Fibroblast of the conjunctiva (primary cell): Measurements from ENCODE around the gene PRLR.

Experiments
- DNase-seq: peaks from one replicate; pipeline ENCODE4 v3.0.0-alpha.2; 2010; ENCODE audit warnings: low read depth

The PRLR gene

DNA sequence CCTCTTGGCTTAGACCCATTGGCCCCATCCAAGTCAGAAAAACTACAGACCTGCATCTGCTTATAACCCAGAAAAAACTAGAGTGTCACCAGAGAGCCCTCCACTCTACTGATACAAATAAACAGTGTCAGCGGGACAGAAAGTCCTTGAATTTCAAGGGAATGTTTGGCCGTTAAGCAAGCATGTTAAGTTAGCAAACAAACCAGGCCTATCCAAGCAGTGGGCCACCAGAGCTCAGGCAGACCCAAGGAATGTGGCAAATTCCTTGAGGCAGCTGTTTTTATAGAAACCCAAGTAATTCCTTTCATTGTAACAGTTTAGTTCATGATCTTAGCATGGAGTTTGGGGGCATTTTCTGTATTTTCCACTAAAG, 70.9 kb downstream of the PRLR start:
- no peak for DNase-seq

- no peak for DNase-seq
Observed at GRCh38 chr5:35158622-35159369, 71.5 kb downstream of the PRLR start.

DNA sequence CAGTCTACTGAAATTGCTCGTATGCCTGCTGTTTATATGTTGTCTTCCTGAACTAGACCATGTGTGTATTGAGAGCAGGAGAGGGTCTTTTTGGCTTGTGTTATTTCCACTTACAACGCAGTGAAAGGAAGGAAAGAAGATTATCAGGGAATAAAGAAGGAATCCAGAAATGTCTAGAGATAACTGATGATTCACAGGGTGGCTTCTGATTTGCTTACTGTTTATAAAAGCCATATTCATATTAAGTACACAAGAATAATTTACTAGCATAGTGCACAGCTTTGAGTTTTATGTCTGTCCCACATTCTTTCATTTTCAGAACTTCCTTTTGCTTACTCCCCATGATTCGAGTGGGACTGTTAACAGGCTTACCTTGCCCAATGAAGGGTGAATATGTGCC, 72.1 kb downstream of the PRLR start:
- no peak for DNase-seq

DNA sequence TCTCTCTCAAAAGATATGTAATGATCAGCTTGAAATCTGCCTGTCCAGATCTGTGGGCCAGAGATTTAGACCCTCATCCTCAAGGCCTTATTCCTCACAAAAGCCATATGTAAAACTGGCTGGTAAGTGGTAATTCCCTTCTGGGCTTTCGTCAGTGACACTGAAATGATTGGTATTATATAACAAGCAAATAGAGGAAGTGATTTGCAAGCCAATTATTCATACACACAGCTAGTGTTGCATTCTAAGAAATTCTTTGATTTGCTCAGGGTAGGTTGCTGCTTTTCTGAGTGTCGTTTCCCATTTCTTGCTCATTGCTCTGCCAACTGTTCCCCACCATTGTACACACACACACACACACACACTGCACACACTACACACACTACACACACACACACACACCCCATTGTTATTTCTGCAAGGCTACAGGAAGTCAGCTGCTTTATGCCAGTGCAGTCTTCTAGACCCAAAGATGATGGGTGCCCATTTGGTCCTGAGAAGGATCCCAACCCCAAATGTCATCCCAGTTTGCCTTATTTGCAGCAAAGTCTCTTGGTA, 76.8 kb downstream of the PRLR start:
- DNase-seq = no peak

DNA sequence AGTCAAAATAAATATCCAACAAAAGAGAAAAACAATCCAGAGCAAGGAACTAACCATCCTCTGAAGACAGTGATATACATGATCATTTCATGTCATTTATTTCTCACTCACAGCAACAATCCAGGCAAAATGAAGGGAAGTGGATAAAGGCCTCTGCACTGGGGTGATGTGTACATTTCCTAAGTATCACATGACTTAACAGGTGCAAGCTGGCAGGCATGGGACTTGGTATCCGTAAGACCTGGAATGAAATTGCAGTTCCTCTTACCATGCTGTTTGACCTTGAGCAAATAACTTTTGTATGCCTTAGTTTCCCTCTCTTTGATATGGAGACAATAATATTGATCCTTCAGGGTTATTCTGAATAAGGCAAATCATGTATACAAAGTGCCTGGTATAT, 77.6 kb downstream of the PRLR start:
- DNase-seq = no peak

DNA sequence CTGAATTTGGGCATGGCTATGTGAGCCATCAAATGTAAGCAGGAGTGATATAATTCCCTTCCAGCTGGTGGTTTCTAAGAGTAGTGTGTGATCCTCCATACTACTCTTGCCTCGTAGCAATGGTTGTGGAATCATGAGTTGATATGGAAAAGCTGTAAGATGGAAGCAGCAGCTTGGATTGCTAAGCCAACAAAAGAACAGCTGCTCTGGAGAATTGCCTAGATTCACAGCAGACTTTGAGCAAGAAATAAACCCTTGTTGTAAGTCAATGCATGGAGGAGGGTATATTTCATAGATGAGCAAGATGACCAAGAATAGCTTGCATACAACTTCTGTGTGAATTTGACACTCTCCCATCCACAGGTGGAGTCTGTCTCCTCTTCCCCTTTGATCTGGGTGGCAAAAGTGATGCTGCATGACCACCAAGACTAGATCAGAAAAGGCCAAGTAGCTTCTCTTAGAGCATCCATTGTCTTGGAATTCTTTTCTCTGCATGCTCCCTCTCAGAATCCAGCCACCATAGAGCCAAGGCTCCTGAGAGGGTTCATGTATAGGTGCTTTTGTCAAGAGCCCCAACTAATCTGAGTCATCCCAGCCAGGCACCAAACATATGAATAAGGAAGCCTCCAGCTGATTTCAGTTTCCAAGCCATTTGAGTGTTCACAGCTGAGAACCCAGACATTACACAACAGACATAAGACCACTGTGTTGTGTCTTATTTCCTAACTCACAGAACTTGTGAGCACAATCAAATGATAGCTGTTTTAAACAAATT, 79.0 kb downstream of the PRLR start:
- DNase-seq = no peak

GRCh38 chr5:35149041-35149440, 81.2 kb downstream of the PRLR start:
- DNase-seq = no peak

DNA sequence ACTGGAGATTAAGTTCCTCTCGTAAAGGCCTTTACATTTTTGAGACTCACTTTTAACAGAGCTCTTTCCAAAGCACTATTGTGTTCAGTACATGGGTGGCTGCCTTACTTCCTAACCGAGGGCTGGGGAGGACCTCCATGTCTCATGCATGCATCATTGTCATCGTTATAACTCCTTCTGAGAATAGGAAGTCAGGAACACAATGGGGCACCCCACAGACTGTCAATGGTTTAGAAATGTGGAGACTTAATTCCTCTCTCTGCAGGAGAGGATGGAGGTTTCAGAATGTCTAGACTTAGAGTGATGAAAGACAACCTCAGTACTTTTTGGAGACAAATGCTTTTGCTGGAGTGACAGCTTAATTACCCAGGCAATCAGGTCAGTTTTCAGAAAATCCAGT, 83.9 kb downstream of the PRLR start:
- no peak for DNase-seq

- DNase-seq = no peak
Observed at GRCh38 chr5:35145691-35146317, 84.5 kb downstream of the PRLR start.

DNA sequence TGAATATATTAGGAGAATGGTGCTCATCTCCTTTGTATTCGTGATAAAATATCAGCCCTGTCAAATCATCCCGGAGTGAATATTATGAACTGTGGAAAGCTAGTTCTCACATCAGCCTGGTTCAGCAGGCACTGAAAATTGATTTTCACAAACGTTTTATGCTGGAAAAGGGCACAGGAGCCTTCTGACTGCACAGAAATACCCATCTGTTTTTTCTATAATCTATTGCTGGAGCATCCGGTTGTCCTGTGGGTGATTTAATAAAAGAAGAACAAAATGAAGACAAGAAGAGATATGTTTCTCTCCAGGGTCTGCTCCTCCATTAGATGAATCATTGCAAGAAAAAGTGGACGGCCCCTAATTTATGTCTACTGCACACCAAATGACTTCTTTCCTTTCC, 85.3 kb downstream of the PRLR start:
- DNase-seq = no peak

DNA sequence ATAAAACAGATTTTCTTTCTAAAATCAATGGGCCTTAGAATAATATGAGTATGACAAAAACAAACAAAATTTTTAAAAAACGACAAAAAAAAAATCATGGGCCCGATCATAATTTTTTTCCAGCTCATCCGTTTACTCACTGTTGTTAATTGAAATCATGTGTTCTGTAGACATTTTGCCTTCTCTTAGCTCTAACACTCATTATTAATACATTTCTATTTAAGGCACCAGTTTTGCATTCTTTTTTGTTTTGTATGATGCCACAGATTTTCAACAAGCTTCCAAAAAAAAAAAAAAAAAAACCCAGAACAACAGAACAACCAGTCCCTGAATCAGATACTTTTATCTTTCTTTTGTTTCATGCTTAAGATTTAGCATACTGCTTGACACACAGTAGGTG, 86.4 kb downstream of the PRLR start:
- no peak for DNase-seq

DNA sequence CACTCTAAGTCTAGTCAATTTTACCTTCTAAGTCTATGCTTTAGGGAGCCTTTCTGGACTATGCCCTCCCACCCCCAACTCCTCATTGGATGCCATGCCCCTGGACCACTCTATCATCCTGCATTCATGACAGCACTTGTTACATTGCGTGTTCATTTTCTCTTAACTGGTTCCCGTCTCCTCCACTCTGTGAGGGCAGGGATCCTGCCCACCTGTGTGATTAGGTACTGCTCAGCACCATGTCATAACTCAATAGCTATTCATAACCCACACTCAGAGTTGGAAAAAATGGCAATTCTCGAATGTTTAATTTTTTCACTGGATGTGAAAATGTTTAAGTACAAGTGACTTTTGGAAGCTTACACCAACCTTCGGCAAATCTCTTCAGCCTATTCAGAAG, 88.5 kb downstream of the PRLR start:
- no peak for DNase-seq

DNA sequence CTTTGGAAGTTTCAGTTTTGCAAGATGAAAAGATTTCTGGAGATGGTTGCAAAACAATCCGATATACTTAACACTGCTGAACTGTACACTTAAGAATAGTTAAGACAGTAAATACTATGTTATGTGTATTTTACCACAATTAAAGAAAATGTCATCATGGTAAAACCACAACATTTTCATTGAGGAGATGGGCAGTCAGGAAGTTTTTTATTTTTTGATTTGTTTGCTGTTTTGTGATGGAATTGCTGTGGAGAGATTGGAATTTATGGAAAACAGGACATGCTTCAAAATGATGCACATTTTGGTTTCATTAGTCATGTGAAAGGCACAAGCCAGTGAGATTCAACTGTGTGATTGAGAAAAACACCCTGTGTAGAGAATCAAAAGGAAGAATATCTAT, 92.1 kb downstream of the PRLR start:
- DNase-seq = no peak

DNA sequence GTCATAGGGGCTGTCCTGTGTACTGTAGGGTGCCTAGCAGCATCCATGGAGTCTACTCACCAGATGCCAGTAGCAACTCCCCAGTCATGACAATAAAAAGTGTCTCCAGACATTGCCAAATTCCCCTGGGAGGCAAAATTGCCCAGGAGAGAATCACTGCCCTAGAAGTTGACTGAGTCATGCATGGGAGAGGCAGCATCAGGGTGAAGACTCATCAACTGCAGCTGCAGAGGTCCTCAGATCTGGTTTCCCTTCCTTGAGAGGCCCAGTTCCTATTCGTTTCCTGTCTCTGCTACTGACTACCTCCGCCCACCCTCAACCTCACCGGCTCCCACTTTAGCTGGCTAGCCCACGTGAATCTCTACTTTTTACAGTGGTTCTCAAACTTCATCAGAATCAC, 93.9 kb downstream of the PRLR start:
- DNase-seq = peak; percentile 53

GRCh38 chr5:35135239-35135700, 95.0 kb downstream of the PRLR start:
- DNase-seq = no peak

GRCh38 chr5:35134278-35135030, 95.8 kb downstream of the PRLR start:
- no peak for DNase-seq

DNA sequence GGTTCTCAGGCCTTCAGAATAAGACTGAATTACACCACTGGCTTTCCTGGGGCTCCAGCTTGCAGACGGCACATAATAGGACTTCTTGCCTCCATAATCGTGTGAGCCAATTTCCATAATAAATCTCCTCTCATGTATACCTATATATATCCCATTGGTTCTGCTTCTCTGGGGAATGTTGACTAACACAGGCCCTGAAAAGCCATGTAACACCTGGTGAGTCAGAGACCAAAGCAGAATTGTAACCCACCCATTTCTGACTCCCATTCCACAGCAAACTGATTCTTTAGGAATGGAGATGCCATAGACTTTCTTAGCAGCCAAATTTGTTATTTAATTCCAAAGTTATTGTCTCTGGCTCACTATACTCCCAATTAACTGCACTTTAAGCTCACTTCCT, 97.1 kb downstream of the PRLR start:
- no peak for DNase-seq

- DNase-seq = no peak
Observed at GRCh38 chr5:35131723-35132122, 98.6 kb downstream of the PRLR start.

DNA sequence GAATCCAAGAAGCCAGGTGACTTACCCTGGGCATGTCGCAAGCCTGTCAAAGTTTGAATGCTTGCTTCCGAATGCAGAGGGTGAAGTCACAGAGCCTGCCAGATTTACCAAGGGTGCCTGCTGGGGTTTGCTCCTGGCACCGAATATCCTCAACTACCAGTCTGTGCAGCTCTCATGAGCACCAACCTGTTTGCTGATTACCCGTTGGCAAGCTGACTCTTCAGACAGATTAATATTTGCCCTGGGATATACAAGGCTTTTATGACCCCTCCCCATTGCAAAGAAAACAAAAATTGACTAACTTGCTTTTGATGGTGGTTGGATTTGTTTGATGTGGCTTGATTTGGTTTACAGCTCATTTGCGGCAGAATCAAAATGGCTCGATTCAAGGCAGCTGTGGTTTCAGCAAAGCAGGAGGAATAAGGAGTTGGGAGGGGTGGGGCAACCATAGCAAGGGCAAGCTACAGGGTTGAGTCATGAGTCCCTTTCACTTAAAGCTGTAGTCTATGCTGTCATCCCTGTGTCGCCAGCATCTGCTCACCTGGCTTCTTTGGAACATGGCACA, 100.3 kb downstream of the PRLR start:
- DNase-seq = no peak

DNA sequence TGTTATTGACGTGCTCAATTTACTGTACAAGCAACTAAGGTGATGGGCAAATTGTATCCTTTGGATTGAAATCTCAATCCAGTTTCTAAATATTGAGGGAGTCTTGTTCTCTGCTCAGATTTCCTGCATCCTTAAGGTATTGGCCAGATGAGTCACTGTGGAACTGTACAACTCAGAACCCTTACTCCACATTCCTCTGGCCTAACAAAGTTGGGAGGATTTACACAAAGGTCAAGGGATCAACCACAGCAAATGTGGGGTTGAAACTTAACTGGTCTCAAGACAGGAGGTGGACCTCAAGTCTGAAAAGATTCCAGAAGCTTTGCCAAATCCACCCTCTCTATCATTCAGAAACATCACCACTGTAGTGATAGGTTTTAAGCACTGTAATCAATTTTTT, 101.0 kb downstream of the PRLR start:
- peak; percentile 82 for DNase-seq

GRCh38 chr5:35127006-35127405, 103.3 kb downstream of the PRLR start:
- DNase-seq = no peak

DNA sequence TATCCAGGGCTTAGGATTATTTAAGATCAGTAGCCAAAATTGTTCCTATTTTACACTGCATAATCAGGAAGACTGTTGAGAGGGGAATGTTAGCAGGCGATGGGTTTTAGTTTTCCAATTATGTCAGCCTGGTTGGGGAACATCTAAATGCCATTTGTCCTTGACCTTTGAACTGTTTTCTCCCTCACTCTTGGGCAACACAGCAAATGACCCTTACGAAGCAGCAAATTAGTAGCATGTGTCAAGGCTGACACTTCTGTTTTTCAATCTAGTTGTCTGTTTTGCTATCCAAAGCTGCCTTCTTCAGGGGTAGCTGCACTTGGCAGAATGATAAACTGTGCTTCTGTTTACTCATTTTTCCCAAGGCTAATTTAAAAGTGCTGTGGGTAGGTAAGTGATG, 104.5 kb downstream of the PRLR start:
- no peak for DNase-seq
